Tongue (tissue), 2 donors: Measurements from ENCODE around the gene SPTBN5. TPM values are rescaled to one million over a fixed set of nuclear protein-coding genes. Genes with fewer than 3 reads are reported as not detected.

ENCODE experiments used
- DNase-seq: peaks from one replicate; pipeline ENCODE4 v3.0.0-alpha.2; 2015
- total RNA-seq: library from RNA; depleted of rRNA; stranded (reverse); fragments of >200 nt; gene quantifications from one replicate; pipeline ENCODE4 v1.2.3, GENCODE V29; 2014

The SPTBN5 gene
- total RNA-seq, result 2.2 TPM

DNA sequence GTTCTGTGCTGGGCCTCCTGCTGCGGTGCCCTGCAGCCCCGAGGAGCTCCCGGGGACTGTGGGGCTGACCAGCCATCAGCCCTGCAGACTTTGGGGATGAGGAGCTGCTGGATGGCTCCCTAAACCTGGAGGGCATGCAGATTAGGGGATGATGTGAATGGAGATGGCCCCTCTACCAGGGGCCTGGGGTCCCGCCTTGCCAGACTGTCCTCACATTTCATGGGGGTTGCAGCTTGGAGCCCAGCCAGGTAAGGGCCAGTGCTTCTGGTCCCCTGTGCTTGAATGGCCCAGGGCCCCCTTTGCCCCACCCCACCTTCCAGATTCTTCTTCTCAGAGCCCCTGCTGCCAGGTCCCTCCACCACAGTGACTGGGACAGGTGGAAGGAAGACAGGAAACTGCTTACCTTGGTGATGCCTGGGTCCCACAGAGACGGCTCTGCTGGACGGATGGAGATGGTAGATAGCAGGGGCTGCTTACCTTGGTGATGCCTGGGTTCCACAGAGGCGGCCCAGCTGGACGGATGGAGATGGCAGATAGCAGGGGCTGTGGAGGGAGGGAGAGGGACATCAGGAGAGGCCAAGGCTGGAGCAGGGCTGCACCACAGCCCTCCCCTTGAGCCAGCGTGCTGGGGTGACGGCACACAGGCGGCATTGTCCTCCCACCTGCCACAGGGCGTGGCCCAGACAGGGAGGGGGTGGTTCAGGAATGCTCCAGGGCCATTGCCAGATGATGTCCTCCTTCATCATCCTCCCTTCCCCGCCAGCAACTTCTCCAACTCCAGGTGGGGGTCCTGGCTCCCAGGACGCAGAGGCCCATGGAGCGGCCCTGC is at the start of gene SPTBN5:
Gene SPTBN5, minus strand, starts transcription at position 632 of the 829 bp plus-strand sequence. Its CDS starts 556 bp downstream, at position 76.
- DNase-seq, result no peak

DNA sequence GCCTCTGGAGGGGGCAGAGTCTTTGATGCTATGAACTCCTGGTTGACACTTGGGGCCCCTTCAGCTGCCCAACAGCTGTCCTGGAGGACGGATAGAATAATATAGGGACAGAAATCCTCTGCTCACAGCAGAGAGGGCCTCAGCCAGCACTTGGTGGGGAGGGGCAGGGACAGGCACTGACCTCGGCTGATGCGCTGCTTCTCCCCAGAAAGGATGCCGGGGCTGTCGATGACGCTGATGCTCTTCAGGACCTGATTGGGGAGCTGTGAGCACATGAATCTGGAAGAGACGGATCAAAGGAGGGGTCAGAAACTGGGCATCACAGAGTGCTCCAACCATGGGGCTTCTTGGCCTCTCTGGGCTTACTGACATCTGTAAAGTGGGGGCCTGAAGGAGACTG is 49.0 kb upstream of the SPTBN5 start:
- DNase-seq, result no peak

DNA sequence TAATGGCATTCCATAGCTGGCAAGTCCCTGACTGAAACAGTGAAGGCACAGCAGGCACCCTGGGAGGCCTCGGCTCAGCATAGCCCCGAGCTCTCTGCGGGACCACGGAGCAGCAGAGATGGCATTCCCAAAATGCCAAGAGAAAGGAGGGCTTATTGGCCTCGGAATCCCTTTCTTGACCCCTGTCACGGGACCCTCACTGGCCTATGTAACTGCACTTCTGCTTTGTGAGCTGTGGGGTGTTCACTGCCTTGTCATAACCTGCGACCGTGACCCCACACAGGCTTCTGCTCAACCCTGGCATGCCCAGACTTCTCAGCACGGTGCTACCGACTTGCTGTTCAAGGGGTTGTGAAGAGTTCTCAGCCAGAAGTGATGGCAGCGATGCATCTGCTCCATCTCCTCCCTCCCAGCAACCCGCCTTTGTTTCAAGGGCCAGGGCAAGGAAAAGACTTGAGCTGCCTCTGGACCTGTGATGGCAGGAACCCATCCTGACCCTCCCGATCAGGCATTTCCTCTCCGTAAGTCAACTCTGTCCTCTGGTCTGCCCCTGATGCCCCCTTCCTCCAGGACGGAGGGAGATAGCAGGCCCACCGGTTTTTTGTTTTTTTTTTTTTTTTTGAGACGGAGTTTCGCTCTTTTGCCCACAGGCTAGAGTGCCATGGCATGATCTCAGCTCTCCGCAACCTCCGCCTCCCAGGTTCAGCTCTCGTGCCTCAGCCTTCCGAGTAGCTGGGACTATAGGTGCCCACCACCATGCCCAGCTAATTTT is 48.0 kb upstream of the SPTBN5 start:
- DNase-seq, result no peak

DNA sequence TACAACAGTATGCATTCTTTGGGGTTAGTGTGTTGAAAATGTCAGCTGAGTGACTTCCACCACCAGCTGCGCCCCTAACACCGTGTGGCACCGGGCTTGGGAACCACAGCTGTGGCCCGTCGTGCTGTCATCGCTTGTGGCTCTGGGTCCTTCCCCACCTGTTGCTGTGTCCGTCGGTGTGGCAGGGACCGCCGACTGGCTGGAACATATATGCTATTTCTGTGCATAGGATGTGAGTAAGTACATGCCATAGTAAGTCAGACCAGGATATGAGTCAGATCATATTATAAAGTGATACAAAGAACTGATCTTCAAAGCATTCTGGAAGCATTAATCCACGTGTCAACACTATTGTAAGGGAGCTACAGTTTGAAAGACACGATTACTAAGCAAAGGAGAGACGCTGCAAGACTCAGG is 46.6 kb upstream of the SPTBN5 start:
- peak; percentile 88 for DNase-seq

DNA sequence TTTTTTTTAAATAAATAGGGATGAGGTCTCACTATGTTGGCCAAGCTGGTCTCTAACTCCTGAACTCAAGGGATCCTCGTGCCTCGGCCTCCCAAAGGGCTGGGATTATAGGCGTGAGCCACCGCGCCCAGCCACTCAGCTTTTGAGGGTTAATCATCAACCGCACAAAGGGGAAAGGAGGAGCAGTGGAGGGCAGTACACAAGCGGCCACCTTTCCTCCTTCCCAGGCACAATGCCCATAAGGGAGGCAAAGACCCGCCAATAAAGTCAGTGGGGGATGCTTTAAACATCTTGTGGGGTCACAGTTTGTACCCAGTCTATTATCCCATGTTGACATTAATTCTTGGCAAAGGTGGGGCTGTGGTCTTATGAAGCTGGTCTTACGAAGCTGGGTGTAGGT is 46.1 kb upstream of the SPTBN5 start:
- DNase-seq, result no peak

DNA sequence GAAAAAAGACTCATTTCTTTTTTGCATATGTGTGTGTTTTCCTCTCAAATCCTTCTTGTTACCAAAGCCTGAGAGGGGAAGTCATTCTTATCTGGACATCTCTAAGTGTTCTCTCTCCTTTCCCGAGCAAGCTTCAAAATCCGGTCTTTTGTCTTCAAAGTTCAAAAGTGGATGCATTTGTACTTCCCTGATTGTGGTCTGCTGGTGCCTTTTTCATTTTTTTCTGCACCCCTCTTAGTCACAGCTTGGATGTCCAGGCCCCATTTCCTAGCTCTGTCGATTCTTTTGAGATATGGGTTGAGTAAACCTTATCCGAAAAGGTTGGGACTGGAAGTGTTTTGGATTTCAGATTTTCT is 43.7 kb upstream of the SPTBN5 start:
- no peak for DNase-seq

DNA sequence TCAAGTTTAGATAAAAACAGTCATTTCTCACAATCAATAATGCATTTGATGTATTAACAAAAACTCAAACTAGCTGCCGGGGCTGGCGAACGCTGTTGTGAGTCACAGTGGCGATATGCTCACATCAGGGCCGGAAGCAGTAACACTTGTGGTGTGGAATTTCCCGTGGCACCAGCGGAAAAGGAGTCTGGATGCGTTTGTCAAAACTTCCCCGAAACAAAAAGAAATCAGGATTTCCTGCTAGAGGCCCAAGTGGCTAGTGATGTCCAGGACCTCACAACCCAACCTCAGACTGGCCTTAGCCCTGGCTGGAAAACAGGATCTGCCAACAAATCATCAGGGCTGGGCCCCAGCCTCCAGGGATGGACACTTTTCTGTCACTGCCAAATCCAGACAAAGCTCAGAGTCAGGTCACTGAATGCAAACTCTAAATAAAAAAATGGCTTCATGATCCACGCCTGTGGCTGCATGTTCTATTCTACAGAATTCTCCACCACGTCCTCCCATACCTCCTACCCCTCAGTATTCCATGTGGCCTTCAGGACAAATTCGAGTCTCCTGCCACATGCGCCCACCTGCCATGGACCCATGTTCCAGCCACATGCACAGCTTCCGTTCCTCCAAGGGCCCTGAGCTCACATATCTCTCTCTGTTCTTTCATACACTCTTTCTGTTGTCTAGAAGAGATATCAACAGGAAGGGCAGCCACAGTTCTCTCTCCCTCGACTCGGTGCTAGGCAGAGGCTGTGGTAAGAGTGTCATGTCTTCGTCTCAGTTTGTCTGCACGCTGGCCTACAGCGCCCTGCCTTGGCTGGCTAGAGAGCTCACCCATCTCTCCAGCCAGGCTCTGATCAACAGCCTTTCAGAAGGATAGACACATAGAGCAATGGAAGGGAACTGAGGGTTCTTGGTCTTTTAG is 43.1 kb upstream of the SPTBN5 start:
- DNase-seq, result no peak

DNA sequence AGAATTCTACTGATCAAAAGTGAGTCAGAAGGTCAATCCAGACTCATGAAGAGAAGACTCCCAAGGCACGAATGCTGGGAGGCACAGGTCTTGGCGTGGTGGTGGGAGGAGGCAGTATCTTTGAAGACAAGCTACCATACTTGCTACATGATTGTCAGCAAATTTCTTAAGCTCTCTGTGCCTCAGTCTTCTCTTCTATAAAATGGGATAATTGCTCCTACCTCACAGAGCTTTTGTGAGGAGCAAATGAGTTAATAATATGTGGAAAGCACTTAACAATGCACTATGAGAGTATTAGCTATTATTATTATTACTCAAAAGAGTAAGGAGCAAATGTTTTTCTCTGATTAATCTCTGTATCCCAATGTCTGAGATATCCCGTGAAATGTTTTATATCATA is 42.3 kb upstream of the SPTBN5 start:
- no peak for DNase-seq

DNA sequence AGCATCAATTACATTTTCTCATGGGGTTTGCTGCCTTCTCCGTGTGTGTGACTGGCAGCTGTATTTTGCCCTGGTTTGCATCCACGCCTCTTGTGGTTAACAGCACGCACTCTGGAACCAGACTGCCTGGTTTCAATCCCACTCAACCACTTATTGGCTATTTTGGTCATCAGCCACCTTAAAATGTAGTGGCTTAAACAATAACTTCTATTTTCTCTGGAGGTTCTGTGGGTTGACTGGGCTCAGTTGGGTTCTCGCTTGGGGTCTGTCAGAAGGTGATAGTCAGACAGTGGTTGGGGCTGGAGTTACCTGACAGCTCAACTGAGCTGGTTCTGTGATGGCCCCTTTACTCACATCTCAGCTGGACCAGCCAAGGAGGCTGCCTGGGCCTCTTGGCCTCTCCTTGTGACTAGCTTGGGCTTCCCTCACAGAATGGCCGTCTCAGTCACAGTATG is 41.7 kb upstream of the SPTBN5 start:
- DNase-seq, result no peak

DNA sequence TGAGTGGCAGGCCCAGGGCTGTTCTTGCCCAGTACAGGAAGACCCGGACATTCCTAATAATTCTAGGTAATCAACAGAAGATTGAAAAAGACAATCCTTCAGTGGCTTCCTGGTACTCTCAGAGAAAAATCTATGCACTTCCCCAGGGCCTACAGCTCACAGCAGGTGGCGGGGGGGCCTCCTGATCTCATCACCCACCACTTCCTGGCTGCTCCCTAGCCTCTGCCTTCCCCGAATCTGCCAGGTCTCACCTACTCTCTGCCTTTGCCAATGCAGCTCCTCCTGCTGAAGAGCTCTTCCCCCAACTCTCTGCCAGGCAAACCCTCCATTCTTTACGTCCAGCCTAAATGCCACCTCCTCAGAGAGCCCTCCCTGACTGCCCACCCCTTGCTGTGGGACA is 41.0 kb upstream of the SPTBN5 start:
- DNase-seq, result no peak

DNA sequence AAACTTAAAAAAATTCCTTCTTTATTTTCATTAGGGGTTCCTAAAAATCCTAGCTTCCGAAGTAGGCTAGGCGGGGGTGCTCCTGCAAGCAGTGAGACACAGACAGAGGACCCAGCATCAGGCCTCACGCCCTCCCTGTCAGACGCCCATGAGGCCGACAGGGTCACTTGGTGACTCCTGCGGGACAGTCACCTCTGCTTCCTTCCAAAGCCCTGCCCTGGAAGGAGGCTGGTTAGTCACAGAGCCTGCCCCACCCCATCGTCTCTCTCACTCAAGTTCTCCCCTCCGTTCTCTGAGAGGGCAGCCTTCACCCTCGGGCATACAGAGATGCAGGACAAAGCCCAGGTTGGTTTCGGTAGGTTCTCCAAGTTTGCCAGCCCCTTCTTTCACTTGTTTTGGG is 39.9 kb upstream of the SPTBN5 start:
- no peak for DNase-seq

DNA sequence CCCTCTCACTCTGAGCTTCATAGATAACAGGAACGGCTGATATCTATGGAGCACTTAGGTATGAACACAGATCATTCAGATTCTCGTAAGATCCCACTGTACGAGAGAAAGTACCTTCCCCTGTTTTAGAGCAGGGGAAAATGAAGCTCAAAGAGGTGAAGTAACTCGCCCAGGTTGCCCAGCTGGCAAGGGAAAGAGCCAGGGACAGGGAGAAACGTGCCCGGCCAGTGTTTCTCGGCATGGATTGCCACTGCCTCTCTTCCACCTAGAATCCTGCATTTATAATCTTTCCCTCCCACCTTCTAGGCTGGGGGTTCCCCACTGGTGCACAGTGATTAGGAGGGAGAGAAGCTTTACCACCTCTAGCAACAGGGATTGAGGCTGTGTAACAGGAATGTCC is 39.5 kb upstream of the SPTBN5 start:
- DNase-seq, result no peak

DNA sequence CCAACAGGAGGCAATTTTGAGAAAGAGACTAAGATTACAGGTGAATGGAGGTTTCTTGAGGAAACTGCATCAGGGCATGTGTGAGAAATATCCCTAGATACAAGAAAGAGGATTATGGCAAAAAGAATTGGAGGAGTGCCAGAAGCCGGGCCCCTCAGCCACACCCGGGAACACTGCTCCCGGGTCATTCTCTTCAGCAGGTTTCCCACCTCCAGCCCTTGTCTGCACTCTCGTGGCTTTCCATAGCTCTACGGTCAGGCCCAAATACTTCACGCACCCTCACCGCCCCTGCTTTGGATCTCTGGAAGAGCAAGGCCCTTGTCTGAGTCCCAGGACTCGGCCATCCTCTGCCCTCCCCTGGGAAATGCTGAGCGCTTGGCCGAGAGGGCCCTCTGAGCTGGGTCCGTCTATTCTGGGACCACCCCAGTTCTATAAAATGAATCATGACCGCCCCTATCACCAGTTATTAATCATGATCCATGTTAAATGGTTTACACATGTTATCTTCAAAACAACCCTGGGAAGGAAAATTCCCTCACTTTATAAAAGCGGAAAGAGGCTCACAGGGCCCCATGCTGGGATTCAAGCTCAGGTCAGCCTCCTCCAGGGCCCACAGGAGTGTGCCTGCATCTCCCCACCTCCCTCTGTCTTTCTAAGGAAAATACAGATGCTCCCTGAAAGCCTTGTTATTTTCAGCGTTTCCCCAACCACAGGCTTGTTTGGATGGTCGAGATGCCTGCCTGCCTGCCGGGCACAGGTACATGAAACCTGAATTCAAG is 38.8 kb upstream of the SPTBN5 start:
- no peak for DNase-seq

DNA sequence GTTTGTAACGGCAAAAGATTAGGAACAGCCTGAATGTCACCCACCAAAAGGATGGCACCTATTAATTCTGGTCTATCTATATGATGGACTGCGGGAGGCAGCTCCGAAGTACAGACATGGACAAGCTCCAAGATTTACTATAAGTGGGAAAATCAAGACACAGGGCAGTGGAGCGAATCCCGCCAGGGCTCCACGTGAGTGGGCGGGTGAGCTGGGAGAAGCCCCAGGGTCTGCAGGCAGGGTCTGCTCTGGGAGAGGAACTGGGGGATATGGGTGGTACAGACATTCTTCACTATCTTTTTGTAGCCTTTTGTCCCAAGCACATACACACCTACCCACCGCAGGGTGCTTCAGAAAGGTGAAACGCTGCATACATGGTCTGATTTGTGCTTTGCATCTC is 38.2 kb upstream of the SPTBN5 start:
- DNase-seq, result no peak

DNA sequence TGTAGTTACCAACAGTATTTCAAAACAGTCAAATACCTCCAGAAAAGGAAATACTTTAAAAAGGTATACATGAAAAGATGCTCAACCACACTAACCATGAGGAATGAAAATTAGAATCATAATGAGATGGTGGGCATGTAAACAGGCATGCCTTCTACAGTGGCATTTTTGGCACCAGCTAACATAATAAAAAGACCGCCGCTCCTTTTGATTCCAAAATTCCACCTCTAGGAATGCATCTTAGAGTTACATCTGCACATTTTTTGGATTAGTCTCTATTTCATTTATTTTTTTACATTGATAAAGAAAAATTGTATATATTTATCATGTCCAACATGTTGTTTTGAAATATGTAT is 37.0 kb upstream of the SPTBN5 start:
- no peak for DNase-seq

DNA sequence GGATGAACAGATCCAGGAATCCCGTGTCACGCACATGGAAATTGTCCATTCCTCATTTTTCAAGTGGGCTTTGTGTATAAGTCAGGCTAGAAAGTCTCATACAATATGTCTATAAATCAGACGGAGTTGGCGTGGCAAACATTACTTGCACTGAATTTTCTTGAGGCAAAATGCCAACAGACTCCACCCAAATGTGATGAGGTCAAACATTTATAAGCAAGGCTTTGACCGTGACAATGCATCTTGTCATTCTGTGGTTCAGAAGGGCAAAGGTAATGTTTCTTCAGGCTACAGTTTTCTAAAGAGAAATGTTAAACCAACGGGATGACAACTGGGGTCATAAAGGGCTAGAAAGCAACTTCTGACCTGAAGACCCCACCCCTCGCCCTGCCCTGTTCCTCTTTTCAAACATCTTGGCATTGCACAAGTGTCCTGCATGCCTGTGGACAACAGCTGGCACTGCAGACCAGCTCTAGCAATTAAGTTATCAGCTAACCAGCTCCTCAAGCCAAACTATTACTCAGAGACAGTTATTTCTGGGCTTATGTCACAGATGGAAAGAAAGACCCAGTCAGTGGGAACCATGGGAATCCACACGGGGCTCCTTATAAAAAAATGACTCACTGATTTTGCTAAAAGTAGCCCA is 36.5 kb upstream of the SPTBN5 start:
- DNase-seq, result peak; percentile 72

DNA sequence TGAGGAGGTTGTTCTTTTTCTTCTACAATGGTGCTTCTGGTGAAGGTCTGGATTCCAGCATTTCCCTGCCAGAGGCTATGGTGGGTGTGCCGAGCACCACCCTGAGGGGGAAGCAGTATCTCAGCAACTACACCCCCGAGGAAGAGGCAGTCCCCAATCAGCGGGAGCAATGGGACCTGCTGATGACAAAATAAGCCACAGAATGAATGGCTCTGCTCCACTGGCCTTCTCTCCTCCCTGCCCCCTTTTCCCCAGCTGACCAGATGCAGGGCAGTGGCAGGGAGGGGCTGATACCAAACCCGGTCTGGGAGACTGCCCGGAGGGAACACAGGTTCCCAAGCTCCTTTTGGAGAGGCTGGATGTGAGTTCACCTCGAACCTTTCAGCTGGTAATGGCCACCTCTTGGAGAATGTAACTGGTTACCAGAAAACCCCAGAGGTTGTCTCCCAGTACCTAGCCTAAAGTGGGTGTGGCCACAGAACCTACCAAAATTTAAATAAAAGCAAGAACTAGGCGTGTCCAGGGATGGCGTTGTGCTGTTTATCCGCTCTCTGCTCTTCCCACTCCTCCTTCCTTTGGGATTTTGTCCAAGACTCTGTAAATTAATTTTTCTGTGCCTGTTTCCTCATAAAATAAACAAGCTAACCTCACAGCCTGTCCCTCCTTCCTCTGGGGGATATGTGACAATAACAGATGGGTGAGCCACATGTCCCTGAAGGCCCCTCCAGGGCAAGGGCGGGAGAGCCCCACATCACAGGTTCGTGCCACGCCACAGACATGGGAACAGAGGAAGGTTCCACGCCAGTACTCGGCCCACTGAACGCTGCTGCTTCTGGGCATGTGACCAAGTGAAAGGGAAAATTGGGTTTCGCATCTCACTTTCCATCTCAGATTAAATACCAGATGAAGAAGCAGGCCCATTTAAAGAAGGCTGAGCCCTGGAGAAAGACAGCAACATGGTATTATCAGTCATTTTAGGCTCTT is 35.1 kb upstream of the SPTBN5 start:
- no peak for DNase-seq

DNA sequence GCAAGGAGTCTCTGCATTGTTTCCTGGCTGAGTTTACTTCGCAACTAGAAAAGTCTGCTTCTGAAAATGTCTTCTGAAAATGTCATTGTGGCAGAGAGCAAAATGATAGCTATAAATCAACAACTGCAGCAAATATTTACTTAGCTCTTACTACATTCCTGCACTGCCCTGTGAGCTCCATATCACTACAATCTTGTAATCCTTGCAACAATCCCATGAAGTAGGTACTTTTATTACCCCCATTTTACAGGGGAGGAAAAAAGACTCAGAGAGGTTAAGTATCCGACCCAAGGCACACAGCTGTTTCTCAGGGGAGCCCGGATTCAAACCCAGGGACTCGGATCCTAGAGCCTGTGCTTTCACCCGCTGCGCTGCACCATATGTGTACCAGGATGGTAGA is 34.2 kb upstream of the SPTBN5 start:
- DNase-seq, result no peak

DNA sequence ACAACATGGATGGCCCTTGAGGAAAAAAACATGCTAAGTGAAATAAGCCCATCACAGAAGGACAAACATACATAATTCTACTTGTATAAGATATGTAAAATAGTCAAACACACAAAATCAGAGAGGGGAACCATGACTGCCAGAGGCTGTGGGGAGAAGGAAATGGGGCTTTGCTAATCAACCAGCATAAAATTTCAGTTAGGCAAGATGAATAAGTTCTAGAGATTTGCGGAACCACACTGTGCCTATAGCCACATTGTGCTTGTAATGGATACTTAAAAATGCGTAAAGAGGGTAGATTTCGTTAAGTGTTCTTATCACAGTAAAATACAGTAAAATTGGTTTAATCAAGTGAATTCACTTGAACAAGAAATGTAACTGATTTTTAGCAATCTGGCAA is 33.7 kb upstream of the SPTBN5 start:
- DNase-seq, result no peak
